KOPT-K1 (cell line): ENCODE measurements around the gene EFNA1.

Experiments used
- H3K27ac ChIP-seq: fragments of 200-600 bp; sonication (generic); 2 replicates; pipeline ENCODE4 v1.5.1; 2016; ENCODE audit warnings: antibody characterized with exemption, mild to moderate bottlenecking, low read depth, low read length; ENCODE audit not compliant: poor library complexity, severe bottlenecking
- H3K36me3 ChIP-seq: fragments of 200-600 bp; sonication (generic); 2 replicates; pipeline ENCODE4 v1.5.1; 2017; ENCODE audit warnings: antibody characterized with exemption, mild to moderate bottlenecking, low read length, moderate library complexity; ENCODE audit not compliant: insufficient read depth
- H3K9me3 ChIP-seq: fragments of 200-600 bp; sonication (generic); 2 replicates; pipeline ENCODE4 v1.5.1; 2017; ENCODE audit warnings: antibody characterized with exemption, low read length, mild to moderate bottlenecking; ENCODE audit not compliant: insufficient read depth, poor library complexity, severe bottlenecking

EFNA1 gene

DNA sequence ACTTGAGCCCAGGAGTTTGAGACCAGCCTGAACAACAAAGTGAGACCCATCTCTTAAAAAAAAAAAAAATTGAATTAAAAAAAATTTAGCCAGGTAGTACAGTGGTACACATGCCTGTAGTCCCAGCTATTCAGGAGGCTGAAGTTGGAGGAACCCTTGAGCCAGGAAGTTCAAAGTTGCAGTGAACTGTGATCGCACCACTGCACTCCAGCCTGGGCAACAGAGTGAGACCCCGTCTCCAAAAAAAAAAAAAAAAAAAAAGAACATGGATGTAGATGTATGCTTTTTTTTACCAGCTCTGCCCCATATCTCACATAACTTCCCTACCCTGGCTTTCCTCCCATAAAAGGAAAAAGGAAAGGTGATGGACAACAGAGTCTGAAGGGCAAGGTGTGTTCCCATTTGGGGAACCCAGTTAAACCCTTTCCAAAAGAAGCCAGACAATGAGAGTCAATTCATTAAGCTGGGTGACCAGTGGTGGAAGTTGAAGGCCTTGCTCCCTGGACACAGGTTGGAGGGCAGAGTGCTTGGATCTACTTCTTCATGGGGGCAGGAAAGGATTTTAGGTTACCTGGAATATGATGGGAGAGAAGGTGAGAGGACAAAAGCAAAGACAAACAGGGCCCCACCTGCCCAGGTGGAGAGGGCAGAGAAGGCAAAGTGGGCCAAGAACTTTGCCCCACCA, 42.6 kb downstream of the EFNA1 start:
- H3K36me3 ChIP-seq: peaks cover 19% of the 10 kb centered on the region; the same call in 1 of the 2 replicates
- H3K9me3 ChIP-seq: no peaks in the 10 kb centered on the region
- H3K27ac ChIP-seq: no peak overlapping the region

DNA sequence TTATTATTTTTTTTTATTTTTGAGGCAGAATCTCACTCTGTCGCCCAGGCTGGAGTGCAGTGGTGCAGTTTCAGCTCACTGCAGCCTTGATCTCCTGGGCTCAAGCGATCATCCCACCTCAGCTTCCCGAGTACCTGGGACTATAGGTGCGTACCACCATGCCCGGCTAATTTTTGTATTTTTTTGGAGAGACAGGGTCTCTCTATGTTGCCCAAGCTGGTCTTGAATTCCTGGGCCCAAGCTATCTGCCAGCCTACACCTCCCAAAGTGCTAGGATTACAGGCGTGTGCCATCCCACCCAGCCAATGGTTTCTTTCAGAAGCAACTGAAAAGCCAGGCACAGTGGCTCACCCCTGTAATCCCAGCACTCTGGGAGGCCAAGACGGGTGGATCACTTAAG, 43.1 kb downstream of the EFNA1 start:
- no peak overlapping the region for H3K27ac ChIP-seq
- peaks cover 19% of the 10 kb centered on the region; the same call in 1 of the 2 replicates for H3K36me3 ChIP-seq
- H3K9me3 ChIP-seq: no peaks in the 10 kb centered on the region

DNA sequence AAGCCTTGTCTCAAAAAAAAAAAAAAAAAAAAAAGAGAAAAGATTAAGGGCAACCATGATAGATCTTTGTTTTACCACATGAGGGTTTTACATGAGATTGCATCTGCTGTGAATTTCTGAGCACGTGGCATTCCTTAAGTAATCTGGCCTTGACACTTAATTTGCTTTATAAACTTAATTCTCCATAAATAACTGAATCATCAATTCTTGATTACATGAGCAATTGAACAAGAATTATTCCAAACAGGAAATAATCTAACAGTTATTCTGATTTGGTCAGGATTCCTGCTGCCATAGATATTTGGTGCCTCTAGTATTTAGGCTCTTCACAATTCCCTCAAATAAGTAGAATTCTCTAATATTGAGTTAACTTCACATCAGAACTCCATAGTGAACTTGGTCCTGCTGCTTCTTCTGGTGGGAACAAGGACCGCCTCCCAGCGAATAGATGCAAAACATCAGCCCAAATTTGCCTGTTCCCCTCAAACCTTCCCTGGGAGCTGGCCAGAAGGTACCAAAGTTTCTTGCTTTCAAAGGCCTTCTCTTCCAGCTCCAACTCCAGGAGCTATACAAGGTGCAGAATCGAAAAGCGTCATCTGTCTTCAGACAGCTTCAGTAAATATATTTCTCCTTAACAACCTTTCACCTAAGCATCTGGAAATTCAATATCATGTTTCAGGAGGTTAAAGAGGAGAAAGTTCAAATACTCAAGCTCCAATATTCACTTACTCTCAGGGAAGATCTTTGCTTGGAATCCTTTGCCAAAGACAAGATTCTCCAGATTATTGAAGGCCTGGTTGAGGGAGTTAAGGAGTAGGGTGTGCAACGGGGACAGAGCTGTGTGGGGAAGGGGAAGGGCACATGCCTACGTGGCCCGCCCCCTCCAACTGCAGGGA, 44.4 kb downstream of the EFNA1 start:
- Histone ChIP-seq H3K9me3 (no peaks in the 10 kb centered on the region), H3K27ac (peak overlapping the region; percentile 89), H3K36me3 (peaks cover 23% of the 10 kb centered on the region)

DNA sequence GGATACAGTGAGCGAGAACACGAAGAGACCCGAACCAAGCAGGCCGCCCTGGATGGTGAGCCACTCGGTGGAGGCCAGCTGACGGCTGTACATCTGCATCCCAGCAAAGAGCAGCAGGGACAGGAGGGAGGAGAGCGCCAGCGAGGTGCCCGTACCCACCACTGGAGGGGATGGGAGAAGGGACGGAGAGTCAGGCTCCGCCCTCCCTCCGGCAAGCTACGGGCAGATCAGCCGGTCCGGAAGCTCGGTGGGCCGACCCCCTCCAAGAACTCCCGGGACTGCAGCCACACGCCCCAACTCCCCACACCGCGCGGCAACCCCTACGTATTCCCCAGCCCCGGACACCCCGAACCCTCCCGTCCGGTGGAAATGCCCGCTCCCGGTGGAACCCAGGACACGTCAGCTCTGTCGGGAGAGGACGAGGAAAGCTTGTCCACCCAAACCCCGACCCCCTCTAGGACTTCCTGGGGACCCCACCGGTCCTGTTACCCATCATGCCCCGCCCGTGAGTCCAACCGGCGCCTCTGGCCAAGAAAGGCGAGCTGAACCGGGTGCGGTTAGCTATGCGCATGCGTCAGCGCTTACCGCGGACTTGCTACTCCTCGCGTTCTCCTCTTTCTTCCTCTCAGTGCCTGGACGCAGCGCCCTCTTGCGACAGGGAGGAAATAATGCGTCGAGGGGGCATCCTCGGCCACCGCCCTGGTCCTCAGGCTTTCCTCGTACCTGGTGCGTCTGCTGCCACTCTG, 45.2 kb downstream of the EFNA1 start, which contains the start of gene KRTCAP2:
Gene KRTCAP2 (minus strand): TSS at position 573 of the 746 bp plus-strand sequence. CDS start 80 bp downstream, at position 493.
- H3K9me3 ChIP-seq: no peaks in the 10 kb centered on the region
- peaks cover 31% of the 10 kb centered on the region for H3K36me3 ChIP-seq
- H3K27ac ChIP-seq: peak within 1 kb of the TSS; percentile 89

DNA sequence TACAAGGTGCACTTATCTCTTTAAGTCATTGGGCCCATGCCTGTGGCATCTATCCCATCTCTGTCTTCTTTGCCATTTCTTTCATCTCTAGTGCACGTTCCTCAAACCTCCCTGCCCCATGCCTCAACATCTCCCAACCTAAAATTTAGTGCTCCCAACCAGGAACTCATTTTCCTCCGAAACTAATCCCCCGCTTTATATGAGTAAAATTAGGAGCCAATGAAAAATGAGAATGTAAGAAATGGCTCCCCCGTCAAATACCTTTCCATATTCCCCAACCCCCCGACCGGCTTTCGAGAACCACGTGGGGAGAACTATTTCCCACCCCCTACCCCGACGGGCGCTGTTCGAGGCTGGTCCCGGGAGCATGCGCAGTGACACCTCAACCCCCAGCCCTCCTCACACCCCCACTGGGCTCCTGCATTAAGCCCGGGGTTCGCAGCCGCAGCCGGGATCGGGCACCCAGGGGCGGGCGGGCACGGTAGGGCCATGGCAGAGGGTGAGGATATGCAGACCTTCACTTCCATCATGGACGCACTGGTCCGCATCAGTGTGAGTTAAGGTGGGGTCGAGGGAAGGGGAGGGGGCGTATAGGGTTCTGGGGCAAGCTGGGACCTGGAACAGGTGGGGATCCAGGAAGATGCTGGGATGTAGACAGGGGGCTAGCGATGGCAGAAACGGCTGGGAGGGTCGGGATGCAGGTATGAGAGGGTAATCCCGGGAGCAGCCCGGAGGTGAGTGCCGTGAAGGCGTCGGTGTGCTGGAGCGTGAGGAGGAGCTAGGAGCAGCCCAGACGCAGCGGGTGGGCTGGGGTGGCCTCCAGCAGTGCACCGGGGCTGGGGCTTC, 46.0 kb downstream of the EFNA1 start, which contains the start of gene TRIM46:
Gene TRIM46 (plus strand): TSS at position 372 of the 846 bp plus-strand sequence. CDS start 118 bp downstream, at position 490.
- Histone ChIP-seq H3K9me3 (no peaks in the 10 kb centered on the region), H3K27ac (peak within 1 kb of the TSS; percentile 89), H3K36me3 (peaks cover 34% of the 10 kb centered on the region)

DNA sequence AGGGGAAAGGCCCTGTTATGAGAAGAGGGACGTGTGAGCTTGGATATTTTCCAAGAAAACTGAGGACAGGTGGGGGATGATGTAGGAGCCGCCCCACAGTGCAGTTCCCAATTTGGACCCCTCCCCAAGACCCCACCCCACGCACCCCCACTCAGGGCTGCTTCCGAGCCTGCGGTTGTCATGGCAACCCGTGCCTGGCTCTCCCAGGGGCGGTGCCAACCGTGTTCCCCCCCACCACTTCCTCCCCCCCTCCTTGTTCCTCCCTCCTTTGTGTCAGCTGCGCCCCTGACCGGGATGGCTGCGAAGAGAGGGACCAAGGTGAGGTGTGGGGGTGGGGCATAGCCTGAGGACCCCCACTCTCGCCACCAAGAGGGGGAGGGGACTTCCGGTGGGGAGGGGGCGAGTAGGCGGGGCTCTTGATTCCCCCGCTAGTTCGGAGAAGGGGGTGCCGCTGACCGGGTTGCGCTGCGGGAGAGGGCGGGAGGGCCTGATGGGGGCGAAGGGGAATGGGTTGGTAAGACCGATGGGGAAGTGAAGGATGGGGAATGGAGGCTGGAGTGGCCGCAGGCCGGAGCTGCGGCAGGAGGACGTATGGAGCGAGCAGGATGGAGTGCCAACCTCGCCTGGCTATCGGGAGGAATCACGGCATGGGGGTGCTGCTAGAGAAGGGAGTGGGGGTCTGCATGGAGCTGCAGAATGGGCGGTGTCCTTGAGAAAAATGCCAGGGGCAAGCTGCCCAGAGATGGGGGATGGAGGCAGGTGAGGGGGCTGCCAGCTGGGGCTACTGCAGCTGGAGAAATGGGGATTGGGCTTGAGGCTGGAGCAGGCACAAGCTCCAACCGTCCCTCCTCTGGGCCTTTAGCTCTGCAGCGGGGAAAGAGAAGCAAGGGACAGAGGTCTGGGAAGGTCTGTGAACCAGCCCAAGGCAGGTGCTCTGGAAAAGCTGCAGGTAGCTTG, 46.9 kb downstream of the EFNA1 start:
- no peaks in the 10 kb centered on the region for H3K9me3 ChIP-seq
- H3K27ac ChIP-seq: peak overlapping the region; percentile 89
- peaks cover 34% of the 10 kb centered on the region for H3K36me3 ChIP-seq

DNA sequence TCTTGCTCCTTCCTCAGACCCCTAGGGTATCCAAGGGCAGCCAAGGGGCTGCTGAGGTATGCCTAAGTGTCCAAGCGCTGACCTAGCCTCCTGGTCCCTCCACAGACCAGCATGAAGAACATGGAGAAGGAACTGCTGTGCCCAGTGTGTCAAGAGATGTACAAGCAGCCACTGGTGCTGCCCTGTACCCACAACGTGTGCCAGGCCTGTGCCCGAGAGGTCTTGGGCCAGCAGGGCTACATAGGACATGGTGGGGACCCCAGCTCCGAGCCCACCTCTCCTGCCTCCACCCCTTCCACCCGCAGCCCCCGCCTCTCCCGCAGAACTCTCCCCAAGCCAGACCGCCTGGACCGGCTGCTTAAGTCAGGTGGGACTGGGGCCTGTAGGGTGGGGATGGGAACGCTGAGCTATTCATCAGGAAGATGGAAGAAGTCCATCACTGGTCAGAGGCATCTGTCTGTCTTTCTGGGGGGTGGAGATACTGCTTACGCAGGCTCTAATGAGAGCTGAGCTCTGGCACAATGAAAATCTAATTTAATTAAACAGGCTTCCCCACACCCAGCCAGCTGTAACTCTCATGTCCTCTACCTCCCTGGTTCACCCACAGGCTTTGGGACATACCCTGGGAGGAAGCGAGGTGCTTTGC, 47.7 kb downstream of the EFNA1 start:
- no peaks in the 10 kb centered on the region for H3K9me3 ChIP-seq
- H3K27ac ChIP-seq: peak overlapping the region; percentile 89
- peaks cover 30% of the 10 kb centered on the region for H3K36me3 ChIP-seq

DNA sequence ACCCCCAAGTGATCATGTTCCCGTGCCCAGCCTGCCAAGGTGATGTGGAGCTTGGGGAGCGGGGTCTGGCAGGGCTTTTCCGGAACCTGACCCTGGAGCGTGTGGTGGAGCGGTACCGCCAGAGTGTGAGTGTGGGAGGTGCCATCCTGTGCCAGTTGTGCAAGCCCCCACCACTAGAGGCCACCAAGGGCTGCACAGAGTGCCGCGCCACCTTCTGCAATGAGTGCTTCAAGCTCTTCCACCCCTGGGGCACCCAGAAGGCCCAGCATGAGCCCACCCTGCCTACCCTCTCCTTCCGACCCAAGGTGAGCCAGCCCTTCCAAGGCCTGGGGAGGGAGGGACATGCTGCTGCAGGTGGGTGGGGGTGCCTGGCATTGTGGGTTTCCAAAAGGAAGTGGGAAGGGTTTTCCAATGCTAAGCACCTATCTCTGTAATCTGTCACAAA, 48.3 kb downstream of the EFNA1 start:
- Histone ChIP-seq H3K9me3 (no peaks in the 10 kb centered on the region), H3K36me3 (peaks cover 28% of the 10 kb centered on the region), H3K27ac (no peak overlapping the region)

DNA sequence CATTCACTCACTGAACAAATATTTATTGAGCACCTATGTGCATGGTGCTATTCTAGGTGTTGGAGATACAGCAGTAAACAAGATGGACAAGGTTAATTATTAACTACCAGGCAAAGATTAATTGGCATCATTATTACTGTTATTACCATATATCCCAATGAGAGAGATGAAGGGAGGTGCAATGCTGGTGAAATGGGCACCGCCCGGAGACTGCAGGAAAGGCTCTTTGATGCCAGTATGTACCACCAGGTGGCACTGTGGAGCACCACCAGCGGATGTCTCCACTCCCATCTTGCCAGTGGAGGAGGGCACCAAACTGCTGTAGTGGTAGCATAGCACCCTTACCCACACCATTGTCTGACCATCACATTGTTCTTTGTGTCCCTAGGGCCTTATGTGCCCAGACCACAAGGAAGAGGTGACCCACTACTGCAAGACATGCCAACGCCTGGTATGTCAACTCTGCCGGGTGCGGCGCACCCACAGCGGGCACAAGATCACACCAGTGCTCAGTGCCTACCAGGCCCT, 48.9 kb downstream of the EFNA1 start:
- H3K27ac ChIP-seq: peak overlapping the region; percentile 17
- no peaks in the 10 kb centered on the region for H3K9me3 ChIP-seq
- H3K36me3 ChIP-seq: peaks cover 28% of the 10 kb centered on the region

DNA sequence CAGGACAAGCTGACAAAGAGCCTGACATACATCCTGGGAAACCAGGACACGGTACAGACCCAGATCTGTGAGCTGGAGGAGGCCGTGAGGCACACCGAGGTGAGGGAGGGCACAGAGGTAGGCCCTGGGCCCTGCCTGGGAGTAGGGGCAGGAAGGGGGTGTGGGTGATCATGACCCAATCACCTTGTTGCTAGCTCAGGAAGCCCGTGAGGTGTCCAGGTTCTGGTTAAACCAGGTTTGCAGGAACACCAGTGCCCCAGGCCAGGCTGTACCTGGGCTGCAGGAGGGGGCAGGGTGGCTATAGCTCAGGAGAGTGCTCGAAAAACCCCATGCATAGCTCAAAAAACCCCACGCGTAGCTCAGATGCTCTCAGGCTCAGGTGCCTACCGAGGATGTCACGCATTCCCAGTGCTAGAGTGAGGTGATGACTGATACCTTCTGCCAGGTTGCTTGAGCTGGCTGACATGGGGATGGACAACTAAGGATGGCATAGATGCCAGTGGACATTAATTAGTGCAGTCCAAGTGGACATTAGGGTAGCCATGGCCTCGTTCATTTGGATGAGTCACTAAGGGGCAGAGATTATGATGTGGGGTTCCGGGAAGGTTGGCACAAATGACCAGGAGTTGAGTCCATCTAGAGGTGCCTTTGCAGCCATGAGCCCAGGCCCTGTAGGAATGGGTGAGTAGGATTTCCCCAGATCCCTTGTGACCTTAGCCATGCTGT, 49.7 kb downstream of the EFNA1 start:
- Histone ChIP-seq H3K9me3 (no peaks in the 10 kb centered on the region), H3K27ac (peak overlapping the region; percentile 17), H3K36me3 (peaks cover 28% of the 10 kb centered on the region)

DNA sequence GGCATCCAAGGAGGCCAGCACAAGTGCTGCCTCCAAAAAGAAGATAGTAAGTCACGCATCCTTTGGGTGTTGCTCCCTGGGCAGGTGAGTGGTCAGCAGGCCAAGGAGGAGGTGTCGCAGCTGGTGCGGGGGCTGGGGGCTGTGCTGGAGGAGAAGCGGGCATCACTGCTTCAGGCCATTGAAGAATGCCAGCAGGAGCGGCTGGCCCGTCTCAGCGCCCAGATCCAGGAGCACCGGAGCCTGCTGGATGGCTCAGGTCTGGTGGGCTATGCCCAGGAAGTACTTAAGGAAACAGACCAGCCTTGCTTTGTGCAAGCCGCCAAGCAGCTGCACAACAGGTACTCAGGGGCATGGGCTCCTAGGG, 50.2 kb downstream of the EFNA1 start:
- Histone ChIP-seq H3K9me3 (no peaks in the 10 kb centered on the region), H3K36me3 (peaks cover 28% of the 10 kb centered on the region), H3K27ac (no peak overlapping the region)

DNA sequence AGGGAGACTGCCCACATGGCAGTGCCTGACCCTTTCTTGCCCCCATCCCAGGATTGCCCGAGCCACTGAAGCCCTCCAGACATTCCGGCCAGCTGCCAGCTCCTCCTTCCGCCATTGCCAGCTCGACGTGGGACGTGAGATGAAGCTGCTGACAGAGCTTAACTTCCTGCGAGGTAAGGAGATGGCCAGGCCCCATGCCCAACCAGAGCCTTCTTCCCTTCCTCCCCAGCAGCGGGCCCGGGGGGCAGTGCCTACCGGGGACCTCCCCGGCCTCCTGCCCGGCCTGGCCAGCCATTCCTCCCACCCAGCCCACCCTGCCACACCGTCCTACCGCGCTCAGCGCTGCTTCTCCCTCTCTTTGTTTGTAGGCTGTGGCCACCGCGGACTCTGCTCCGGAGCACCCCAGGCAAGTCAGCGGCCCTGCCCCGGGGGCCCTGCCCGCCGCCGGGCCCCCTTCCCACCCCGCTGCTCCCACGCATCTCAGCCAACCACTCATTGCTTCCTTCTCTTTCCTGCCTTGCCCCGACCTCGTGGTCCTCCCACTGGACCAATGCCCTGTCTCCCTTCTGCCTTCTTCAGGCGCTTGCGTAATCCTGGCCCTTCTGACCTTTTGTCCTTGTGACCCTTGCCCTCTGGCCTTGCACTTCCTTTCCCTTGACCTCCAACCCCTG, 50.9 kb downstream of the EFNA1 start:
- Histone ChIP-seq H3K9me3 (no peaks in the 10 kb centered on the region), H3K27ac (no peak overlapping the region), H3K36me3 (peaks cover 28% of the 10 kb centered on the region)
